Epithelial cell of prostate (primary cell): ENCODE results near the gene STX17.
"Not testable (repeated sequence)": the region's sequence is repeated elsewhere in the genome, so short reads cannot be mapped to it uniquely, and the experiment has no call there.

Experiments used
- DNase-seq: peaks from one replicate; pipeline ENCODE4 v3.0.0-alpha.2; 2011; ENCODE audit warnings: low read depth, low spot score
- H3K27ac ChIP-seq: fragments of 450-650 bp; 2 replicates; pipeline ENCODE4 v1.5.1; 2017; ENCODE audit warnings: mild to moderate bottlenecking

The STX17 gene

DNA sequence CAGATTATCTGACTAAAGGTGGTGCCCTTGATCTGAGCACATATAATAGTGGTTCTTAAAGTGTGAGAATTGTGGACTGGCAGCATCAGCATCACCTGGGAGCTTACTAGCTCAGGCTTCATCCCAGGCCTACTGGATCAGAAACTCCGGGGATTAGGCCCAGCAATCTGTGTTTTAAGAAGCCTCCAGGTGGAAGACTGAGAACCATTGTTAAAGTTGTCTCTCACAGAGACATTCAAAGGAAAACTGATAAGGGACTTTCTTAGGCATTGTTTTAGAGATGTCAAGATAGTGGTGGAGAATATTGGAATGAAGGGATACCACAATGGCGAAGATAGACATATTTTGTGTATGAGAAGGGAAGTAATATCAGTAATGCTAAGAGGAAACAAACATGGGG lies 59.5 kb downstream of the STX17 start:
- H3K27ac ChIP-seq = no peak overlapping the region

DNA sequence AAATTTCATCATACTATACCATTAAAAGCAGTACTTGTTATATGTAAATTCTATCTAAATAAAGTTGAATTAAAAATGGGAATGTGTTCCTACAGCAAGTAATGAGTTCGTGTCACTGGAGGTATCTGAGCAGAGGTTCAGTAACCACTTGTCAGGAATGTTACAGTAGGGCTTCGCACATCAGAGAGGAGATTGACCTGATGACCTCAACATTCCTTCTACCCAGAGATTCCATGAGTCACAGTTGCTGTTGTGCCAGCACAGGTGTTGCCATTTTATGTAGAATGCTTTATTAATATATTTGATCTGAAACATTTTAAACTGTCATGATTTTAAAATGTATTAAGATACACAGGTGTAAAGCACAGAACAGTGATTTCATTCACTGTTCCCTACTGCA lies 60.3 kb downstream of the STX17 start:
- no peak overlapping the region for H3K27ac ChIP-seq
- DNase-seq = peak; percentile 44

More for the DNA sequence above, 59.5 kb downstream of the STX17 start:
- DNase-seq = no peak

DNA sequence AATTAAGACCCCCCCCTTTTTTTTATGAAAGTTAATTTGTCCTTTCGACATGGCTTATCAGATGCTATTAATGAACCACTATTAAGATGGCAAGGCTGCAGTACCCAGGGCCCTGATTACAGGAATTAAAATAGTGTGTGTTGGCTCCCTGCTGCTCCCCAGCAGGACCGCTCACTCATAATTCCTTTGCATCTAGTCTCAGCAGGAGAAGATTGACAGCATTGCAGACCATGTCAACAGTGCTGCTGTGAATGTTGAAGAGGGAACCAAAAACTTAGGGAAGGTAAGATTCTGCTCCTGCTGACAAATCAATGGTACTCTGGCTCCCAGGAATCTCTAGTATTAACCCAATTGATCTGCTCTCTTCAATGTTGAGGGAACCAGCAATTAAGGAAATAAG lies 61.0 kb downstream of the STX17 start:
- no peak overlapping the region for H3K27ac ChIP-seq
- no peak for DNase-seq

DNA sequence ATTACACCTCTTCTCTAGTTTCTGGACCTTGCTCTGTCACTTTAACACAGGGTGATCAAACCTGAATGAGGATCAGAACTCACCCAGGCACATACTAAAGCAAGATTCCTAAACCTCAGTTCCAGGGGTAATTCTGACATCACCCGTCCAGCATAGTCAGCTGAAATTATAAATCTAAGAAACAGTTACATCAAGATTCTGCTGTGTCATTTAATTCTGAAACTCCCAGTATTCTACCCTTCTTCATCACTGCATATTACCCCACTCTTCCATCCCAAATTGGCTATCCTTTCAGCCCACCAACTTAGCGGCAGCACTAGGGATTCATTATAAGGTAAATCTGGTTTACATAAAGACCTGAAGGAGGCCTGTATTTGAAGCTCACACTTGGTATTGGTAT lies 64.0 kb downstream of the STX17 start:
- no peak overlapping the region for H3K27ac ChIP-seq
- DNase-seq = no peak

DNA sequence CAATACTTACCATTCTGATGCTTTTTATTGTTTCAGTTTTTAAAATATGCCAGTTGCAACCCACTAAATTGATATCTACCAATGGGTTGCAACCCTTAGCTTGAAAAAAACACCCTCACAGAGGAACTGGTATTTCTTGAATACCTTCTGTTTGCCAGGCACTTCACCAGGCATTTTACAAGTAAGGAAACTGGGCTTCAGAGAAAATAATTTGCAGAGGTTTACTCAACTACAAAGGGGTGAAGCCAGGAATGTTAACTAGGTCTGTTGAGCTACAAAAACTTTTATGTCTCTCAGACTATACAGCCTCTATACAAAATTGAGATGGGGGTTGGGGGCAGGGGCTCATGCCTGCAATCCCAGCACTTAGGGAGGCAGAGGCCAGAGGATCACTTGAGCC lies 65.0 kb downstream of the STX17 start:
- no peak for DNase-seq
- no peak overlapping the region for H3K27ac ChIP-seq

DNA sequence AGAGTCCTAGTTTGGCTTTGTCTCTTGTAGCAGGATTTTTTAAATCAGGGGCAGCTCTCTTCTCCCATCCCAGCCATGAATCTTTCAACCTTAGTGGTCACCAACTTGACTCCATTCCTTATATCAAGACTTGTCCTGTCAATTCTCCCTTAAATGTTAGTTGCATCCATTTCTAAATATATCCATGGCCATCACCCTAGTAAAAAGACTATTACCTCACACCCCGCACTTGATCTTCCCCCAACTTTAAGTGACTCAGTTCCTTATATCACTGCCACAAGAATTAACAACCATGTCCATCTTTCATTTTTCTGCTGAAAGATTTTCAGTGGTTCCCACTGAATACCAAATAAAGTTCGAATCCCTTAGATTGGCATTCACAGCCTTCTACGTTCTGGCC lies 67.0 kb downstream of the STX17 start:
- no peak for DNase-seq
- no peak overlapping the region for H3K27ac ChIP-seq

DNA sequence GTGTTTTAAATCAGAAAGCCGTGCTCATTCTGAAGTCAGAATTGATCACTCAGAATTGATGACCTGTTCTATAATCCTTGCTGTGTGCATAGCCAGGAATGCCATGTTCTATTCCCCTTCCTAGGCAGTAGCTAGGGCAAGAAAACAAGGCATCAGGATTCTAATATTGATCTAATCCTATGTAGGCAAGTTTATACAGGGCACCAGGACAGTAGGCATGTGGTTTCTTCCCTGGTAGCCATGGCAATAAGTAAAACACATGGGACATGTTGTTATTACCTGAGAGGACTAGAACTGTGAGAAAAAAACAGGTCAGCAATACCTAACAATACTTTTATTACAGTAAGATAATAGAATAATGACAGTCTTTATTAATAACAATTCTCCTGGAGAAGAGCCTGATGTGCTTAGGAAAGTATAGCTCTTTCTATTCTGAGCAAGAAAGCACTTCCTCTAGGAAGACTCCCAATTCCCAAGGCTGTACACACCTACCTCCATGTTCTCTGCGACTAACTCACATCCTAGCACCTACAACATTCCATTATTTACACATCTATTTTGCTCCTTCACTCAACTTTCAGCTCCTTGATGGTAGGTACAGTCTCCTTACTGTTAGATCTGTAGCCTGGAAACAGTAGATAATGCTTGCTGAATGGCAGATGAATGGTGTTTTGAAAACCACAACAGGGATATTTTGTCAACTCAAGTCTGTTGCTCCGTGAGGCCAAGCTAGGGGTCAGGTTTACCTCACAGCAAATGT lies 70.8 kb downstream of the STX17 start:
- no peak for DNase-seq
- H3K27ac ChIP-seq = no peak overlapping the region

DNA sequence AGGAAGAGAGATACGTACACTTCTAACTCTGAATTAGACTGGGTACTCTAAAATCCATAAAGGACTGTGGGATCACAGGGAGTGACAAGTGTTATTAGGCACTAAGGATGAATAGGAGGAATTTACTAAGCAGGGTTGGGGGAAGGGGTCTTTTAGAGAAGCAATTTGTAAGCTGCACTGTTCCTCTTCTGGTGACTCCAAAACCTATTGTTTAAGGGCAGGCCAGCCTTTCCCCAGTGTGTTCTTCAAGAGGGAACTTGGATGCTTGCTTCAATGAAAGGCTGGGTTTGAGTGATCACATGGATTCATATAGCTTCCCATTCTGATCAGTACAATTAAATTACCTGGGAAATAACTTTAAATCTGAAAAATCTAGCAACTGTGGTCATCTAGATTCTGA lies 71.8 kb downstream of the STX17 start:
- H3K27ac ChIP-seq = no peak overlapping the region
- DNase-seq = no peak

DNA sequence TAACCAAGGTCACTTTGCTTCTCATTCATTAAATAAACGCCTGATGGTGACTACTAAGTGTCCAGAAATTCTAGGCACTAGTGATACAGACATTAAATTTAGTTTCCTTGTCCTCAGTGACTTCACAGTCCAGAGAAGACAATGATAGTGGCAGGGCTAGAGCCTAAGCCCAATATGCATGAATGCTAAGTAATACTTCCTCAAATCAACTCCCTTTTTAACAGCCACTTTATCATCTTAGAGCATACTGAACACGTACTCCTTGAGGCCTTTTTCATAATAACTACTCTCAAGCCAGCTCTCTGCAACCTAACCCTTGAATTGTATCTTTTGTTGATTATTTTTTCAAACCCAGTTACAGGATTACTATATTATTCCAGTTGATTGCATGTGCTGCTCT lies 74.1 kb downstream of the STX17 start:
- no peak for DNase-seq

DNA sequence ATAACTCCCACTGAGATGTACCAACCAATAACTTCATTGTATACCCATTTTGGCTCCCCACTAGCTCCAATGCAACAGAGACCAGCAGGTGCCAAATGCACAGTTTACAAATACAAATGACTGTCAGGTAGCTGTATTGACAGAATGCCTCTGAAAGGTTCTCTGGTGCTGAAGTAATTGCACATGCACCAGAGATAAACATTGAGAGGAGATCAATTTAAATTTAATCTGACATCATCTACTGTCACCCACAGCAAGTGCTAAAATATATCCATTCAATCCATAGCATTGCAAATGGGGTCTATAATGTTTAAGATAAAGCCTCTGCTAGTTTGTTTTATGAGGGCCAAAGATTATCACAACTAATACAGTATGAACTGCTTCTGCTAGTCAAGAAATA lies 80.2 kb downstream of the STX17 start:
- H3K27ac ChIP-seq = no peak overlapping the region
- DNase-seq = no peak

More for the DNA sequence above, 74.1 kb downstream of the STX17 start:
- no peak overlapping the region for H3K27ac ChIP-seq

DNA sequence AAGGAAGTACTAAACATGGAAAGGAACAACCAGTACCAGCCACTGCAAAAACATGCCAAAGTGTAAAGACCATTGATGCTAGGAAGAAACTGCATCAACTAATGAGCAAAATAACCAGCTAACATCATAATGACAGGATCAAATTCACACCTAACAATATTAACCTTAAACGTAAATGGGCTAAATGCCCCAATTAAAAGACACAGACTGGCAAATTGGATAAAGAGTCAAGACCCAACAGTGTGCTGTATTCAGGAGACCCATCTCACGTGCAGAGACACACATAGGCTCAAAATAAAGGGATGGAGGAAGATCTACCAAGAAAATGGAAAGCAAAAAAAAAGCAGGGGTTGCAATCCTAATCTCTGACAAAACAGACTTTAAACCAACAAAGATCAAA lies 84.1 kb downstream of the STX17 start:
- H3K27ac ChIP-seq, DNase-seq: not testable (repeated sequence)

DNA sequence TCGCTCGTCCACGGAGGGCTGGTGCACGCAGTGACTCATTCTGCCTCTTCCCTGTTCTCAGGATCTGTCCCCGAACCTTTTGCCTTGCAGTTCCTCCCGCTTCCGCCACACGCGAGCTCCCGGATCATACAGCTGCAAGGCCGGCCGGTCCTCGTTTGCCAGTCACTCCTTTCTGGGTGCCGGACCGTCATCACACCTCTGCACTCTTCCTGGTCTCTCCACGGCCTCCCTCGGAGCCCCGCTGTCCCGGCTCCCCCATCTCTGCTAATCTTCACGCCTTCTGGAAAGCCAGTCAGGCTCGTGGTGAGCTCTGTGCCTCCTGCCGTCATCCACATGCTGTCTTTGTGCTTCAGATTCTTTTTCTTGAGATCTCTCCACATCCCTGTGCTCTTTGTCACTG lies 91.8 kb downstream of the STX17 start:
- DNase-seq = no peak
- H3K27ac ChIP-seq = no peak overlapping the region

DNA sequence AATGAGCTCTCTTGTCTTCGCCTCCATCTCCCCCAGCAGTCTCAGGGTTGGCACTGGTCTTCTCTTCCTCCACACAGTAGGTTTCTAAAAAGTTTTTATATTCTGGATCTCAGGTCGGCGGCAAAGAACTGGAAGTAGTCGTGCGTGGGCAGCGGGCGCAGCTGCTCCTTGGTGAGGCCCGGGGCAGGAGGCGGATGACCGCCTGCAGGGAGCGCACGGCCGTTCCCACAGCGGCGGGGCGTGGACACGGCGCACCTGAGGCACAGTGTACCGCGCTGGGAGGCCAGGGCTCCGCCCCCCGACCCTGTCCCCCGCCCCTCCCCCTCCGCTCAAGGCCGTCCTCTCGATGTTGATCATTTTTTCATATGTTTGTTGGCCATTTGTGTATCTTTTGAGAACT lies 92.4 kb downstream of the STX17 start:
- no peak for DNase-seq
- no peak overlapping the region for H3K27ac ChIP-seq

DNA sequence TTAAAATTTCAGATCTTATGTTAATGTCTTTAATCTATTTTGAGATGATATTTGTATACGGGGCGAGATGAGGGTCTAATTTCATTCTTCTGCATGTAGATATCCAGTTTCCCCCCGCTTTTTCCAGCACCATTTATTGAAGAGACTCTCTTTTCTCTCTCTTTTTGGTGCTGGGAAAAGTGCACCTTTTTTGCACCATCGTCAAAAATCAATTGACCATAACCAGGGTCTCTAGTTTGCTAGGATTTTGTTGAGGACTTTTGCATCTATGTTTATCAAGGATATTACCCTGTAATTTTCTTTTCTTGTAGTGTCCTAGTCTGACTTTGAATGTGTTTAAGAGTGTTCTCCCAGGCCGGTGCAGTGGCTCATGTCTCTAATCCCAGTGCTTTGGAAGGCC lies 93.3 kb downstream of the STX17 start:
- no peak for DNase-seq
- H3K27ac ChIP-seq = no peak overlapping the region

DNA sequence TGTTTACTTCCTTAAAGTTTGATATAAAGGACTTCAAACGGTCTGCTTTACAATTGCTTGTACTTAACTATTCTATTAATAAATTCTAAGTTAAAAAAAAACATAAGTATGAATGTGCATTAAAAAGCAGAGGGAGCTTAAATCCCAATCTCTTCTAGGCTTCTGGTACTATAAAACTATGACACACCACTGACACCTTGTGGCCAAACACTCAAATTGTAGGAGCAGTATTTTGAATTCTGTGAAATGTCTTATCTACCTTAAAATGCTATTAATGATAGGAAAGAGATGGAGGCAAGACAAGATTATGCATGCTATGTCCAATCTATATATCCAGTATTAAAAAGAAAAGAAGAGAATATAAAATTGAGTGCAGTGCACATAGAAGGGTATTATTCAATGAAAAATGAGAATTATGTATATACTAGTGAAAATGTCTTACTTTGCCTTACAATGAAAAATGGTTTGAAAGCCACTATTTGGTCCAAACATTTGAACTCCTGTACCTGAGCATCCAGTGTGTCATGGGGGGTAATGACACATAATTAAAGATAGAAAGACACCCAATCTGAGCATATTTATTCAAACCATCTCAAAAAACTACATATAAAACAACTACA lies 104.7 kb downstream of the STX17 start:
- no peak overlapping the region for H3K27ac ChIP-seq
- no peak for DNase-seq

DNA sequence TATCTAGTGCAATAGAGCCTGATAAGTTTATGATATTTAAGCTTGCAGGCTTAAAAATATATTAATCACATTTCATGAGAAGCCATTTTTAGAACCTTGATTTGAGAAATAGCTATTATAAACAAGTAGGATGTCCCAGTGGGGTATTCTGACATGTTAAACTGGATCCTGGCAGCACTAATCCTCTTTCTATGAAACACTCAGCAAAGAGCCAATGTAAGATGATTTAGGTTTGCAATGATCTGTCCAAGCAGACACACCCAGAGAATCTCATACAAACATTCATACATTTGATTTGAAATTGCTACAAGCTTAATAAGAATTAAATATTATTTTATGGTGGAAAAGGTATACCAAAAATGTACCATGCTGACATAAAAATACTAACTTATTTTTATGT lies 105.8 kb downstream of the STX17 start:
- DNase-seq = no peak
- no peak overlapping the region for H3K27ac ChIP-seq

DNA sequence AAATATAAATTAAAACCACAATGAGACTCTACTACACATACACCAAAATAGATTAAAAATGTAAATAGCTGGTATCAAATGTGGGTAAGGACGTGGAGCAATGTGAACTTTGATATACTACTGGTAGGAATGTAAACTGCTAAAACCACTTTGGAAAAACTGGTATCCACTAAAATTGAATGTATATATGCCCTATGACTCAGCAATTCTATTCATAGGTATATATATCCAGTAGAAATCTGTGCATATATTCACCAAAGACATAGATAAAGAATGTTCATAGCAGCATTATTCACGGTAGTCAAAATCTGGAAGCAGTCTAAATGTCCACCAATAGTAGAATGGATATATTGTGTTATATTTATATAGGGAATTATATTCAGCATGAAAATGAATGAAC lies 107.1 kb downstream of the STX17 start:
- DNase-seq = no peak
- H3K27ac ChIP-seq = no peak overlapping the region

DNA sequence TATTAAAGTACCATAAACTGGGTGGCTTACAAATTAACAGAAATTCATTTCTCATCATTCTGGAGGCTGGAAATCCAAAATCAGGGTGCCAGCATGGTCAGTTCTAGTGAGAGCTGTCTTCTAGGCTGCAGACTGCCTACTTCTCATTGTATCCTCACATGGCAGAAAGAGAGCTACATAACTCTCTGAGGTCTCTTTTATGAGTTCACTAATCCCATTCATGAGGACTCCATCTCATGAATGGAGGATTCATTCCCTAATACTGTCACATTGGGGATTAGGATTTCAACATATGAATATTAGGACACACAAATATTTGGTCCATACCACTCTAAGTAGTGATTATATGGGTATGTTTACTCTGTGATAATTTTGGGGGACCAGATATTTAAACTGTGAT lies 108.4 kb downstream of the STX17 start:
- no peak for DNase-seq
- H3K27ac ChIP-seq = no peak overlapping the region

DNA sequence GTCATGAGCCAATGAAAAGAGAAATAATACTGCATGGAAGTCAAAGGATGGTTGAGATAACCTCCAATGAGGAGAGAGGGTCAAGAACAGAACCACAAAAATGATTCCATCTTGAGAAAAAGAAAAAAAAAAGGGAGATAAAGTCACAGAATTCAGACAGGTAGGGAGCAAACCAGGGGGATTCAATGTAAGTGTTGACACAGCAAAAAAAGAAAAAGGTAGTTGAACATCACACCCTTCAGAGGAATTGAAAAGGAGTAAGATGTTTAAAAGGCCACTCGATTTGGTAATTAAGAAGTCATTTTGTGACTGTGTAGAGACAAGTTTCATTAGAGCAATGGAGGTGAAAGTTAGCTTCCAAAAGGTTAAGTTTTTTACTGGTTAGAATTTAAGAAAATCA lies 113.1 kb downstream of the STX17 start:
- no peak for DNase-seq
- no peak overlapping the region for H3K27ac ChIP-seq
